OCI-LY1 (cell line): ENCODE data around the gene CTNNA1.
"Not testable (repeated sequence)": the region's sequence is repeated elsewhere in the genome, so short reads cannot be mapped to it uniquely, and the experiment has no call there.

Experiments used
- H2AFZ ChIP-seq: fragments of 200-600 bp; sonication (generic), shearing (Covaris generic); 2 replicates; pipeline ENCODE4 v1.6.0; 2014; ENCODE audit warnings: antibody characterized with exemption, mild to moderate bottlenecking, low read length
- H3F3A ChIP-seq: fragments of 200-600 bp; sonication (generic), shearing (Covaris generic); 2 replicates; pipeline ENCODE4 v1.6.0; 2014; ENCODE audit warnings: mild to moderate bottlenecking, antibody characterized with exemption, low read length, moderate library complexity; ENCODE audit not compliant: insufficient read depth
- H3K27ac ChIP-seq: fragments of 200-600 bp; sonication (generic); 2 replicates; pipeline ENCODE4 v1.5.1; 2014; ENCODE audit warnings: low read length, mixed run types, mild to moderate bottlenecking, low read depth; ENCODE audit not compliant: poor library complexity, severe bottlenecking
- H3K27me3 ChIP-seq: fragments of 200-600 bp; sonication (generic); 2 replicates; pipeline ENCODE4 v1.6.0; 2014; ENCODE audit warnings: antibody characterized with exemption, mild to moderate bottlenecking, low read length, moderate library complexity; ENCODE audit not compliant: insufficient read depth
- H3K36me3 ChIP-seq: fragments of 200-600 bp; sonication (generic); 2 replicates; pipeline ENCODE4 v1.6.1; 2014; ENCODE audit warnings: mild to moderate bottlenecking, antibody characterized with exemption, low read length, moderate library complexity, mixed read lengths; ENCODE audit not compliant: insufficient read depth
- H3K4me1 ChIP-seq: fragments of 200-600 bp; sonication (generic); 2 replicates; pipeline ENCODE4 v1.5.1; 2014; ENCODE audit warnings: mild to moderate bottlenecking, low read length, moderate library complexity; ENCODE audit not compliant: insufficient read depth, severe bottlenecking
- H3K4me2 ChIP-seq: fragments of 200-600 bp; sonication (generic), shearing (Covaris generic); 2 replicates; pipeline ENCODE4 v1.6.1; 2014; ENCODE audit warnings: low read length
- H3K4me3 ChIP-seq: fragments of 200-600 bp; sonication (generic); 2 replicates; pipeline ENCODE4 v1.5.1; 2014; ENCODE audit warnings: low read length, low read depth, mild to moderate bottlenecking, mixed read lengths; ENCODE audit not compliant: poor library complexity, severe bottlenecking
- H3K79me2 ChIP-seq: fragments of 200-600 bp; shearing (Covaris generic); 2 replicates; pipeline ENCODE4 v1.6.1; 2016; ENCODE audit warnings: mixed run types, low read length, mixed read lengths; ENCODE audit not compliant: insufficient read depth
- H3K9ac ChIP-seq: fragments of 200-600 bp; sonication (generic), shearing (Covaris generic); 2 replicates; pipeline ENCODE4 v1.6.1; 2014; ENCODE audit warnings: mild to moderate bottlenecking, low read length, mixed read lengths
- H3K9me2 ChIP-seq: fragments of 200-600 bp; sonication (generic), shearing (Covaris generic); 2 replicates; pipeline ENCODE4 v1.6.1; 2014; ENCODE audit warnings: low read depth, mild to moderate bottlenecking, low read length, mixed read lengths
- H3K9me3 ChIP-seq: fragments of 200-600 bp; shearing (Covaris generic); 2 replicates; pipeline ENCODE4 v1.6.1; 2014; ENCODE audit warnings: low read length, mixed read lengths
- H4K20me1 ChIP-seq: fragments of 200-600 bp; sonication (generic), shearing (Covaris generic); 2 replicates; pipeline ENCODE4 v1.6.0; 2016; ENCODE audit warnings: mild to moderate bottlenecking, low read length; ENCODE audit not compliant: insufficient read depth
- CTCF ChIP-seq: fragments of 200-600 bp; sonication (generic), shearing (Covaris generic); IDR thresholded peaks from 2 replicates; pipeline ENCODE4 v1.5.1; 2017; ENCODE audit warnings: mild to moderate bottlenecking, antibody characterized with exemption, low read length, moderate library complexity, mixed read lengths
- EZH2 ChIP-seq: fragments of 200-600 bp; sonication (generic), shearing (Covaris generic); IDR thresholded peaks from 2 replicates; pipeline ENCODE4 v1.8.0; 2017; ENCODE audit warnings: borderline replicate concordance, mixed run types, mild to moderate bottlenecking, antibody characterized with exemption, low read length, moderate library complexity, mixed read lengths

The CTNNA1 gene

DNA sequence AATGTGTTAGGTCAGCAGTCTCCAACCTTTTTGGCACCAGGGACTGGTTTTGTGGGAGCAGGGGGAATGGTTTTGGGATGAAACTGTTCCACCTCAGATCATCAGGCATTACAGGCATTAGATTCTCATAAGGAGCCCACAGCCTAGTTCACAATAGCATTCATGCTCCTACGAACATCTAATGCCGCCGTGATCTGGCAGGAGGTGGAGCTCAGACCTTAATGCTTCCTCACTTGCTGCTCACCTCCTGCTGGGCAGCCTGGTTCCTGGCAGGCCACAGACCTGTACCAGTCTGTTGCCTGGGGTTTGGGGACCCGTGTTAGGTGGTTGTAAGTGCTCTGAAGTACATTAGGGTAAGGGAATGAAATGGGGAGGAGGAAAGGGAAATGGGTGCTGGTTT lies 9.7 kb upstream of the CTNNA1 start:
- Histone ChIP-seq H3K4me2 (no peak overlapping the region), H3K4me3 (no peak overlapping the region), H4K20me1 (no peaks in the 10 kb centered on the region), H2AFZ (no peak overlapping the region), H3F3A (no peaks in the 10 kb centered on the region), H3K27ac (no peak overlapping the region), H3K4me1 (peaks cover 15% of the 10 kb centered on the region), H3K36me3 (no peaks in the 10 kb centered on the region), H3K9me2 (no peaks in the 10 kb centered on the region), H3K9me3 (no peaks in the 10 kb centered on the region), H3K79me2 (no peaks in the 10 kb centered on the region), H3K9ac (no peak overlapping the region), H3K27me3 (no peaks in the 10 kb centered on the region)
- TF ChIP-seq EZH2 (no peak), CTCF (no peak)

GRCh38 chr5:138745268-138745667 lies 8.0 kb upstream of the CTNNA1 start:
- no peaks in the 10 kb centered on the region for H3K36me3 ChIP-seq
- peaks cover 15% of the 10 kb centered on the region for H3K4me1 ChIP-seq
- peaks cover 3% of the 10 kb centered on the region; the same call in 1 of the 2 replicates for H3K27me3 ChIP-seq
- no peaks in the 10 kb centered on the region for H3K79me2 ChIP-seq
- H3F3A ChIP-seq: no peaks in the 10 kb centered on the region
- H3K9ac ChIP-seq: no peak overlapping the region
- TF ChIP-seq CTCF (no peak), EZH2 (no peak)
- H3K4me2 ChIP-seq: no peak overlapping the region
- H2AFZ ChIP-seq: no peak overlapping the region
- no peaks in the 10 kb centered on the region for H4K20me1 ChIP-seq
- H3K9me3 ChIP-seq: no peaks in the 10 kb centered on the region
- H3K9me2 ChIP-seq: no peaks in the 10 kb centered on the region
- no peak overlapping the region for H3K27ac ChIP-seq
- no peak overlapping the region for H3K4me3 ChIP-seq

DNA sequence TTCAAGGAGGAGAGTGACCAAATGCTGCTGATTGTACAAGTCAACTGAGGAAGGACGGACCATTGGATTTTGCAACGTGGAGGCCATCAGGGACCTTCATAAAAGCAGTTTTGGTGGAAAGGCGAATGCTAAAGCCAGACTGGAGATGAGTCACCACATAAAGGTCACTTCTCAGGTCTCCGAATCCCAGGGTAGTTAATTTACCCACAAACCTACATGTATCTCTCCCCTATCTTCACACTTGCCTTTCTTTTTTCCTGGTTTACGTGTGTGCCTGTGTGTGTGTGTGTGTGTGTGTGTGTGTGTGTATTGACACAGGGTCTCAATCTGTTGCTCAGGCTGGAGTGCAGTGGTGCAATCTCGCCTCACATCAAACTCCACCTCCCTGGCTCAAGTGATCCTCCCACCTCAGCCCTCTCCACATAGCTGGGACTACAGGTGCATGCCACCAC lies 4.6 kb upstream of the CTNNA1 start:
- no peaks in the 10 kb centered on the region for H4K20me1 ChIP-seq
- H3K27ac ChIP-seq: no peak overlapping the region
- no peak overlapping the region for H3K9ac ChIP-seq
- H3K27me3 ChIP-seq: peaks cover 3% of the 10 kb centered on the region; the same call in 1 of the 2 replicates
- no peak for TF ChIP-seq EZH2
- no peak for TF ChIP-seq CTCF
- no peaks in the 10 kb centered on the region for H3K9me3 ChIP-seq
- H3K4me2 ChIP-seq: no peak overlapping the region
- no peaks in the 10 kb centered on the region for H3K79me2 ChIP-seq
- no peak overlapping the region for H3K4me3 ChIP-seq
- no peaks in the 10 kb centered on the region for H3K9me2 ChIP-seq
- peaks cover 8% of the 10 kb centered on the region for H3K4me1 ChIP-seq
- no peaks in the 10 kb centered on the region for H3F3A ChIP-seq
- no peak overlapping the region for H2AFZ ChIP-seq
- no peaks in the 10 kb centered on the region for H3K36me3 ChIP-seq

- not testable (repeated sequence) for H3K27ac ChIP-seq, H3K27me3 ChIP-seq, H3K4me3 ChIP-seq, H3F3A ChIP-seq, H3K9me2 ChIP-seq, H3K9me3 ChIP-seq, H3K36me3 ChIP-seq, H3K4me2 ChIP-seq, H3K9ac ChIP-seq, H4K20me1 ChIP-seq, H2AFZ ChIP-seq, H3K79me2 ChIP-seq
- H3K4me1 ChIP-seq: peaks cover 14% of the 10 kb centered on the region
These were observed 1.9 kb upstream of the CTNNA1 start for GRCh38 chr5:138751344-138751743.
